SK-N-SH (cell line): Measurements from ENCODE around the gene INTS3. TPM values are rescaled to one million over a fixed set of nuclear protein-coding genes. Genes with fewer than 3 reads are reported as not detected.

ENCODE experiments used
- CTCF ChIA-PET: fragments of 300-600, 350-600 bp; formaldehyde crosslinking; extraction: SDS; loops from one replicate; lab custom pipeline; 2021; lab: Yijun Ruan, JAX
- POLR2A ChIA-PET: fragments of 350-600 bp; sonication (Branson Sonifier 250); formaldehyde crosslinking; extraction: SDS; loops from one replicate; lab custom pipeline; 2020; ENCODE audit warnings: antibody characterized with exemption, inconsistent platforms; lab: Yijun Ruan, JAX
- DNase-seq: peaks from one replicate; pipeline ENCODE4 v3.0.0; 2012
- H2AFZ ChIP-seq: fragments of 200-600 bp; sonication (generic); 2 replicates; pipeline ENCODE4 v1.8.1; 2016; ENCODE audit warnings: antibody characterized with exemption, mild to moderate bottlenecking, low read depth
- H3F3A ChIP-seq: fragments of 200-600 bp; sonication (generic); replicated peaks from 2 replicates; pipeline ENCODE3; 2016; ENCODE audit warnings: antibody characterized with exemption, mild to moderate bottlenecking; ENCODE audit not compliant: insufficient read depth
- H3K27ac ChIP-seq, 2 experiments: fragments of 200-500 bp in 1 of 2; fragments of 200-600 bp in 1 of 2; sonication (Bioruptor generic) in 1 of 2; sonication (generic), shearing (Covaris generic) in 1 of 2; 2 replicates each; pipeline versions ENCODE4 v1.5.1 to v1.6.1; 2014 to 2016; ENCODE audit warnings: low read depth in 2 of 2, inconsistent platforms in 1 of 2, low read length in 1 of 2, mild to moderate bottlenecking in 1 of 2, mixed read lengths in 1 of 2
- H3K27me3 ChIP-seq: fragments of 200-600 bp; sonication (generic), shearing (Covaris generic); 2 replicates; pipeline ENCODE4 v1.6.1; 2016; ENCODE audit warnings: mixed run types; ENCODE audit not compliant: insufficient read depth
- H3K36me3 ChIP-seq, 2 experiments: fragments of 200-500 bp in 1 of 2; fragments of 200-600 bp in 1 of 2; sonication (Bioruptor generic) in 1 of 2; sonication (generic) in 1 of 2; replicated peaks in 1 of 2; 2 replicates each; pipeline versions ENCODE3 to v1.5.1; 2014 to 2016; ENCODE audit warnings: low read length in 1 of 2, mild to moderate bottlenecking in 1 of 2; ENCODE audit not compliant: insufficient read depth in 2 of 2, control insufficient read depth in 1 of 2
- H3K4me1 ChIP-seq, 2 experiments: fragments of 200-500 bp in 1 of 2; fragments of 200-600 bp in 1 of 2; sonication (Bioruptor generic) in 1 of 2; sonication (generic), shearing (Covaris generic) in 1 of 2; 2 replicates each; pipeline versions ENCODE4 v1.5.1 to v1.6.1; 2014 to 2016; ENCODE audit warnings: low read depth in 1 of 2, low read length in 1 of 2, mixed run types in 1 of 2; ENCODE audit not compliant: insufficient read depth in 2 of 2, control insufficient read depth in 1 of 2
- H3K4me2 ChIP-seq: fragments of 200-600 bp; sonication (generic), shearing (Covaris generic); 2 replicates; pipeline ENCODE4 v1.6.1; 2017; ENCODE audit warnings: mixed run types
- H3K4me3 ChIP-seq, 2 experiments: fragments of 200-500 bp in 1 of 2; fragments of 200-600 bp in 1 of 2; sonication (Bioruptor generic) in 1 of 2; sonication (generic), shearing (Covaris generic) in 1 of 2; 2 replicates each; pipeline versions ENCODE4 v1.5.1 to v1.8.1; 2014 to 2016; ENCODE audit warnings: low read depth in 2 of 2, inconsistent platforms in 1 of 2, low read length in 1 of 2, mild to moderate bottlenecking in 1 of 2, mixed read lengths in 1 of 2, moderate library complexity in 1 of 2
- H3K79me2 ChIP-seq: fragments of 200-600 bp; sonication (generic); 2 replicates; pipeline ENCODE4 v1.8.1; 2017; ENCODE audit warnings: mild to moderate bottlenecking; ENCODE audit not compliant: insufficient read depth
- H3K9ac ChIP-seq: fragments of 200-600 bp; sonication (generic); 2 replicates; pipeline ENCODE4 v1.6.1; 2017; ENCODE audit warnings: mixed run types
- H3K9me2 ChIP-seq: fragments of 200-600 bp; sonication (generic); 2 replicates; pipeline ENCODE4 v1.6.1; 2017; ENCODE audit warnings: mixed run types
- H3K9me3 ChIP-seq: fragments of 200-600 bp; sonication (generic); 2 replicates; pipeline ENCODE4 v1.6.1; 2017; ENCODE audit warnings: mixed run types, mild to moderate bottlenecking, moderate library complexity
- H4K20me1 ChIP-seq: fragments of 200-600 bp; sonication (generic); 2 replicates; pipeline ENCODE4 v1.6.1; 2017; ENCODE audit warnings: mild to moderate bottlenecking, mixed run types; ENCODE audit not compliant: insufficient read depth
- ELF1 ChIP-seq: IDR thresholded peaks from 2 replicates; pipeline ENCODE4 v1.4.0; 2012
- EZH2phosphoT487 ChIP-seq: fragments of 200-600 bp; sonication (generic); IDR thresholded peaks from 2 replicates; pipeline ENCODE4 v1.6.1; 2017; ENCODE audit warnings: low read depth, mixed run types, mild to moderate bottlenecking, antibody characterized with exemption, moderate library complexity, borderline replicate concordance
- FOSL2 ChIP-seq: IDR thresholded peaks from 2 replicates; pipeline ENCODE4 v1.4.0; 2012; ENCODE audit warnings: low read depth, mild to moderate bottlenecking, moderate library complexity, borderline replicate concordance
- FOXJ3 ChIP-seq: sonication (generic); formaldehyde crosslinking; IDR thresholded peaks from 2 replicates; pipeline ENCODE4 v1.5.1; 2020; ENCODE audit warnings: mild to moderate bottlenecking, missing genetic modification reagents
- IRF3 ChIP-seq: fragments of 150-350 bp; IDR thresholded peaks from 2 replicates; pipeline ENCODE4 v1.6.1; 2016; ENCODE audit warnings: mild to moderate bottlenecking, low read depth, low read length
- MEF2A ChIP-seq: IDR thresholded peaks from 2 replicates; pipeline ENCODE4 v1.4.0; 2012; ENCODE audit warnings: low read depth, borderline replicate concordance
- MXI1 ChIP-seq: IDR thresholded peaks from 2 replicates; pipeline ENCODE4 v1.6.1; 2012; ENCODE audit warnings: mild to moderate bottlenecking, low read depth, low read length, improper control_type of control experiment
- NFIC ChIP-seq: IDR thresholded peaks from 2 replicates; pipeline ENCODE4 v1.4.0; 2012; ENCODE audit warnings: borderline replicate concordance
- NRF1 ChIP-seq: IDR thresholded peaks from 2 replicates; pipeline ENCODE4 v1.6.1; 2012; ENCODE audit warnings: low read depth, mild to moderate bottlenecking, low read length
- RXRA ChIP-seq: IDR thresholded peaks from 2 replicates; pipeline ENCODE4 v1.4.0; 2012; ENCODE audit warnings: low read depth, mild to moderate bottlenecking, borderline replicate concordance
- SIN3A ChIP-seq: IDR thresholded peaks from 2 replicates; pipeline ENCODE4 v1.6.1; 2012; ENCODE audit warnings: low read depth, mild to moderate bottlenecking, low read length, moderate library complexity, borderline replicate concordance
- USF1 ChIP-seq: IDR thresholded peaks from 2 replicates; pipeline ENCODE4 v1.4.0; 2012; ENCODE audit warnings: low read depth, borderline replicate concordance
- WGBS: methylation state at CpG from one replicate; pipeline ENCODE4 v1.1.6; 2017; ENCODE audit warnings: low lambda C conversion rate; 5-methylcytosine and 5-hydroxymethylcytosine counted together
- polyA plus RNA-seq, 3 experiments: library from polyadenylated mRNA; depleted of rRNA; stranded (reverse); fragments of >200 nt; gene quantifications; 2 replicates each; pipeline ENCODE4 v1.2.3, GENCODE V29; 2012
- small RNA-seq, 7 experiments: library from RNA; depleted of rRNA; stranded (forward); fragments of <200 nt; gene quantifications; one replicate each; pipeline ENCODE3, GENCODE V24; 2012

Gene INTS3
- polyA plus RNA-seq, 1 of the 3 experiments (the other 2 are of a cell fraction) = 64.3 TPM

GRCh38 chr1:153816283-153816889 lies 88.5 kb downstream of the INTS3 start:
- Histone ChIP-seq H4K20me1 (no peaks in the 10 kb centered on the region), H3K4me2 (no peak overlapping the region), H3F3A (no peaks in the 10 kb centered on the region), H3K4me1 (no peaks in the 10 kb centered on the region), H2AFZ (no peak overlapping the region), H3K9ac (no peak overlapping the region), H3K27ac (no peak overlapping the region), H3K36me3 (peaks cover 58 to 61% of the 10 kb centered on the region in 2 experiments), H3K4me3 (no peak overlapping the region), H3K79me2 (no peaks in the 10 kb centered on the region; the same call in 1 of the 2 replicates), H3K27me3 (no peaks in the 10 kb centered on the region), H3K9me3 (no peaks in the 10 kb centered on the region), H3K9me2 (no peaks in the 10 kb centered on the region)
- WGBS = 95% methylated on average over 13 of the region's 13 CpGs
- POLR2A ChIA-PET = no interaction called here
- CTCF ChIA-PET = interaction anchor here (0.7 to 6.0 kb wide), 10 partner anchors 10 to 170 kb away, joined by 3 to 39 read pairs (median 5); partner anchors contain the start of genes DENND4B, GATAD2B and RAB13
- TF ChIP-seq USF1 (no peak), SIN3A (no peak), MXI1 (no peak), NRF1 (no peak), EZH2phosphoT487 (no peak), FOXJ3 (CRISPR knock-in tag) (no peak), FOSL2 (no peak), ELF1 (no peak), NFIC (no peak), MEF2A (no peak), IRF3 (no peak)
- no peak for DNase-seq

GRCh38 chr1:153818876-153819275 lies 91.0 kb downstream of the INTS3 start:
- 90% methylated on average over 2 of the region's 2 CpGs for WGBS
- Histone ChIP-seq H3K9me3 (no peaks in the 10 kb centered on the region), H2AFZ (no peak overlapping the region), H3K4me2 (no peak overlapping the region), H3K36me3 (peaks cover 37 to 47% of the 10 kb centered on the region in 2 experiments), H3F3A (peaks cover 12% of the 10 kb centered on the region), H3K4me3 (no peak overlapping the region), H3K27me3 (no peaks in the 10 kb centered on the region), H3K9me2 (no peaks in the 10 kb centered on the region), H3K79me2 (no peaks in the 10 kb centered on the region; the same call in 1 of the 2 replicates), H3K9ac (no peak overlapping the region), H3K4me1 (no peaks in the 10 kb centered on the region), H3K27ac (no peak overlapping the region), H4K20me1 (no peaks in the 10 kb centered on the region)
- ChIA-PET CTCF (interaction anchor here (1.0 to 3.0 kb wide), 4 partner anchors 22 to 168 kb away, joined by 3 to 15 read pairs (median 6); partner anchors contain the start of genes GATAD2B and RAB13), POLR2A (no interaction called here)
- no peak for TF ChIP-seq RXRA
- DNase-seq = no peak

Small RNA genes within 50 kb of the gene (small RNA-seq; reads per million reads assigned to genes)
- 0 reads per million in 7 experiments for gene MIR8083
- 0 reads per million in 7 experiments for gene RF00019
- gene RN7SL372P = 0 reads per million in 7 experiments

Other genes starting within 250 kb of the INTS3 start
- gene S100A6, start 192.1 kb upstream of the INTS3 start, polyA plus RNA-seq (2012; rRNA removed) = 844 and 895 TPM in 2 replicates
- gene S100A5, start 187.1 kb upstream of the INTS3 start, polyA plus RNA-seq (2012; rRNA removed) = 0.15 TPM in 1 of 2 replicates, not detected in the other
- 24.6 and 25.4 TPM in 2 replicates for gene S100A4, start 182.2 kb upstream of the INTS3 start, polyA plus RNA-seq (2012; rRNA removed)
- 11.8 and 13.1 TPM in 2 replicates for gene S100A3, start 178.8 kb upstream of the INTS3 start, polyA plus RNA-seq (2012; rRNA removed)
- 27.3 and 31.4 TPM in 2 replicates for gene S100A2, start 162.2 kb upstream of the INTS3 start, polyA plus RNA-seq (2012; rRNA removed)
- gene S100A16, start 114.9 kb upstream of the INTS3 start, polyA plus RNA-seq (2012; rRNA removed) = 512 and 521 TPM in 2 replicates
- gene S100A14, start 111.7 kb upstream of the INTS3 start, polyA plus RNA-seq (2012; rRNA removed) = 0.15 TPM in 1 of 2 replicates, not detected in the other
- gene S100A13, start 100.5 kb upstream of the INTS3 start, polyA plus RNA-seq (2012; rRNA removed) = 12.3 and 17.1 TPM in 2 replicates
- 0.18 TPM in 1 of 2 replicates, not detected in the other for gene S100A1, start 99.6 kb upstream of the INTS3 start, polyA plus RNA-seq (2012; rRNA removed)
- 76.7 and 84.9 TPM in 2 replicates for gene CHTOP, start 94.0 kb upstream of the INTS3 start, polyA plus RNA-seq (2012; rRNA removed)
- gene SNAPIN, start 69.3 kb upstream of the INTS3 start, polyA plus RNA-seq (2012; rRNA removed) = 57.6 and 61.7 TPM in 2 replicates
- gene ILF2, start 57.1 kb upstream of the INTS3 start, polyA plus RNA-seq (2012; rRNA removed) = 189 and 236 TPM in 2 replicates
- 0.05 and 0.12 TPM in 2 replicates for gene NPR1, start 49.4 kb upstream of the INTS3 start, polyA plus RNA-seq (2012; rRNA removed)
- gene SLC27A3, start 47.4 kb downstream of the INTS3 start, polyA plus RNA-seq (2012; rRNA removed) = 7.6 and 9.0 TPM in 2 replicates
- 2.7 and 2.8 TPM in 2 replicates for gene GATAD2B, start 194.9 kb downstream of the INTS3 start, polyA plus RNA-seq (2012; rRNA removed)
- 27.3 and 29.6 TPM in 2 replicates for gene DENND4B, start 218.7 kb downstream of the INTS3 start, polyA plus RNA-seq (2012; rRNA removed)
- gene CRTC2, start 230.6 kb downstream of the INTS3 start, polyA plus RNA-seq (2012; rRNA removed) = 25.5 and 26.2 TPM in 2 replicates
- 89.6 and 113 TPM in 2 replicates for gene SLC39A1, start 235.5 kb downstream of the INTS3 start, polyA plus RNA-seq (2012; rRNA removed)
- gene CREB3L4, start 239.9 kb downstream of the INTS3 start, polyA plus RNA-seq (2012; rRNA removed) = 12.8 and 16.6 TPM in 2 replicates
- gene JTB, start 249.6 kb downstream of the INTS3 start, polyA plus RNA-seq (2012; rRNA removed) = 118 and 122 TPM in 2 replicates